Astrocyte (in vitro differentiated cells and primary cell): ENCODE data around the gene BORCS5.

Experiments
- CTCF ChIP-seq: IDR thresholded peaks from 2 replicates; pipeline ENCODE4 v1.5.1; 2011; ENCODE audit warnings: low read depth, mild to moderate bottlenecking, inconsistent platforms, low read length, moderate library complexity; ENCODE audit not compliant: insufficient read depth
- EZH2 ChIP-seq: IDR thresholded peaks from 2 replicates; pipeline ENCODE4 v1.6.1; 2012; ENCODE audit warnings: mild to moderate bottlenecking, low read length, inconsistent platforms; ENCODE audit not compliant: insufficient read depth

GRCh38 chr12:12315838-12316237, 41.0 kb upstream of the BORCS5 start:
- no peak for TF ChIP-seq CTCF
- TF ChIP-seq EZH2: no peak
